Lower leg skin (tissue), 4 donors: Measurements from ENCODE around the gene CIAO2B. TPM values are rescaled to one million over a fixed set of nuclear protein-coding genes. Genes with fewer than 3 reads are reported as not detected.

Source experiments
- DNase-seq, 2 donors: peaks; one replicate each; pipeline ENCODE4 v3.0.0-alpha.2; 2019; ENCODE audit warnings: low spot score in 2 of 2
- H3K4me3 ChIP-seq: fragments of 200-600 bp; sonication (generic); 2 replicates; pipeline ENCODE4 v1.5.1; 2017; ENCODE audit warnings: mild to moderate bottlenecking, low read depth; ENCODE audit not compliant: poor library complexity, severe bottlenecking
- CTCF ChIP-seq, 3 donors: fragments of 450-650 bp; IDR thresholded peaks; one replicate each; pipeline ENCODE4 v1.5.1; 2016; ENCODE audit warnings: antibody characterized with exemption in 3 of 3, mild to moderate bottlenecking in 3 of 3, moderate library complexity in 2 of 3
- POLR2A ChIP-seq, 2 donors: fragments of 450-650 bp; IDR thresholded peaks; one replicate each; pipeline ENCODE4 v1.6.1; 2016 to 2017; ENCODE audit warnings: antibody characterized with exemption in 2 of 2, mild to moderate bottlenecking in 1 of 2, moderate library complexity in 1 of 2
- WGBS, 2 donors: methylation state at CpG; one replicate each; pipeline ENCODE4 v1.1.5; 2018; 5-methylcytosine and 5-hydroxymethylcytosine counted together
- intact Hi-C: fragments of 100-400 bp; cut with DNase I; formaldehyde crosslinking; loops from one replicate; pipeline ENCODE4 v1.15.0; 2023; ENCODE audit warnings: low total_unique reads
- total RNA-seq, 4 donors: library from RNA; depleted of rRNA; stranded (reverse); fragments of >200 nt; gene quantifications; one replicate each; pipeline ENCODE4 v1.1.0, GENCODE V29; 2016

The CIAO2B gene
- total RNA-seq, 4 donors from 2014 or later = 39.3 to 60.3 (median 55.4) TPM

GRCh38 chr16:66931665-66932064, 2.5 kb downstream of the CIAO2B start:
- DNase-seq = no peak
- 91 to 96% methylated on average over 2 of the region's 2 CpGs for WGBS, 2 donors
- intact Hi-C loops = no loop called here
- H3K4me3 ChIP-seq = no peak overlapping the region
- TF ChIP-seq POLR2A (IDR thresholded peaks at IDR 0.05) = no peak
- TF ChIP-seq CTCF (IDR thresholded peaks at IDR 0.05) = no peak

- no peak overlapping the region for H3K4me3 ChIP-seq
- no peak for DNase-seq
- intact Hi-C loops = no loop called here
- WGBS, 2 donors = 60 to 67% methylated on average over 4 of the region's 4 CpGs
- TF ChIP-seq POLR2A (IDR thresholded peaks at IDR 0.05) = no peak
- TF ChIP-seq CTCF (IDR thresholded peaks at IDR 0.05) = no peak
Observed at GRCh38 chr16:66930189-66930588, 4.0 kb downstream of the CIAO2B start.

- 78 to 84% methylated on average over 9 to 10 of the region's 10 CpGs for WGBS, 2 donors
- intact Hi-C loops = no loop called here
- H3K4me3 ChIP-seq = no peak overlapping the region
- DNase-seq = no peak
- no peak for TF ChIP-seq CTCF (IDR thresholded peaks at IDR 0.05)
- TF ChIP-seq POLR2A (IDR thresholded peaks at IDR 0.05) = no peak
Observed at GRCh38 chr16:66928702-66929388, 5.4 kb downstream of the CIAO2B start.

- intact Hi-C loops = no loop called here
- 77 to 83% methylated on average over 8 of the region's 8 CpGs for WGBS, 2 donors
- TF ChIP-seq POLR2A (IDR thresholded peaks at IDR 0.05) (no peak), CTCF (IDR thresholded peaks at IDR 0.05) (no peak)
- H3K4me3 ChIP-seq = no peak overlapping the region
- DNase-seq = no peak
Observed at GRCh38 chr16:66927918-66928649, 6.1 kb downstream of the CIAO2B start.

GRCh38 chr16:66926961-66927436, 7.2 kb downstream of the CIAO2B start:
- TF ChIP-seq CTCF (IDR thresholded peaks at IDR 0.05) (no peak), POLR2A (IDR thresholded peaks at IDR 0.05) (no peak)
- intact Hi-C loops = no loop called here
- 52 to 63% methylated on average over 2 to 3 of the region's 3 CpGs for WGBS, 2 donors
- no peak for DNase-seq
- H3K4me3 ChIP-seq = no peak overlapping the region
